Left renal pelvis (tissue), 4 donors: ENCODE data around the gene LARGE1. TPM values are rescaled to one million over a fixed set of nuclear protein-coding genes. Genes with fewer than 3 reads are reported as not detected.
"Not testable (repeated sequence)": the region's sequence is repeated elsewhere in the genome, so short reads cannot be mapped to it uniquely, and the experiment has no call there.

Source experiments
- DNase-seq, 4 donors: peaks; one replicate each; pipeline ENCODE4 v3.0.0-alpha.2; 2013; ENCODE audit warnings: low read depth in 4 of 4, low spot score in 3 of 4
- polyA plus RNA-seq, 4 donors: library from polyadenylated mRNA; unstranded; fragments of 120-200 nt; gene quantifications; one replicate each; pipeline ENCODE4 v1.2.1, GENCODE V29; 2013; ENCODE audit not compliant: insufficient read length in 4 of 4

The LARGE1 gene
- polyA plus RNA-seq, 4 donors: 25.9 to 29.2 (median 27.4) TPM

DNA sequence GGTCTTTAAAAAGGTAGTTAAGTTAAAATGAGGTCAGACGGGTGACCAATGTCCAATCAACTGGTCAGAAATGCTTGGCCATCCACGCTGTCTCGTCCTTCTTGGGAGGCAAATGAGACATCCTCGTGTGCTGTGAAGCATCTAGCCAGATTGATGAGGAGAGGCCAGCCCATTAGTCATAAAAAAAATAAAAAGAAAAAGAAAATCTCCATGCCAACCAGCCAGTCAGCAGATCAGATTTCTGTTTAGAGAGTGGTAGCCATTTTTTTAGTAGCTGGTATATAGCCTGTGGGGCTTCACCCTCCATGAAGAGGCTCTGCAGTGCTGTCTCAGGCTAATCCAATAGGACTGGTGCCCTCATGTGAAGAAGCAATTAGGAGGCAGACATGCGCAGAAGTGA is 519.0 kb downstream of the LARGE1 start:
- no peak for DNase-seq

DNA sequence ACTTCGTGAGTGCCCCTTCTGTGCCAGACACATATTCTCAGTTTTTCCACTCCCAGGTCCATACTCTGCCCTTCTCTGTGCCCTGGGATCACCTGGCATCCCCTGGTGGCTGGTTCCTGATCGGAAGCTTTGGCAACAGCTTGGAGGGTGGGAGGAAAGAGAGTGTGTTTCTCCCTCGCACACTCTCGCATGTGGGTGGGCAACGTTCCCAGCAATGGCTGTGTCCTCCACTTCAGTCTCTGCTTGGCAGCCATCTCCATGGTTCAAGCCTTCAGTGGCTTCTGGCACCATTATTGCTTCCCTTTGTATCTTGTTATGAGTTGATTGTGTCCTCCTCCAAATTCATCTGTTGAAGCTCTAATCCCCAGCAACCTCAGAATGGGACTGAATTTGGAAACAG is 519.4 kb downstream of the LARGE1 start:
- DNase-seq: no peak

DNA sequence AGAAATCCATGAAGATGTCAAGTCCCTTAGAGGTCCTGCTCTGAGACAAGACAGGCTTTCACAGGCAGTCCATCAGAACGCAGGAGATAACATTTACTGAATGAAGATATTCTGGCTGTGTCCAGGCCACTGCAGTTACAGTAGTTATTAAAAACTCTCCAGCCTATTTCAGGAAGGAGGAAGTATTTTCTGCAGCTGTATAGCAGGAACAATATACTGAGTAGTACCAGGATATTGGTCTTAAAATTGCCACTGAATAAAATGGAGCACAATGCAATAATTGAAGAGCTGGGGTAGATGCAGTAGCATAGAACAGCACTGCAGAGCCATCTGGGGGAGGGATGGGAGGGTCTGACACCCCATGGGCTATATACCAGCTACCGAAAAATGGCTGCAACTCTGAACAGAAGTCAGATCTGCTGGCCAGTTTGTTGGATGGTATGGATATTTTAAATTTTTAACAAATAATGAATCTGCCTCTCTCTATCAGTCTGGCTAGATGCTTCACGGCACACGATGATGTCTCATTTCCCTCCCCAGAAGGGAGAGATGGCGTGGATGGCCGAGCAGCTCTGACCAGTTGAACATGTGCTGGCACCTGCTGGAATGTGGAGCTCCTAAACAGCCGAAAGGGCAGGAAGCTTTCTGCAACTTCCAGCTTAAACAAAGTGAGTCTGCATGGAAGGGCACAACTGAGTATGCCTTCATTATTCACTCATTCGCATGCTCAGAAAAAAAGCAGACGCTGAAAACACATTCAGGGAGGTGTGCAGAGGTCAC is 520.0 kb downstream of the LARGE1 start:
- no peak for DNase-seq

DNA sequence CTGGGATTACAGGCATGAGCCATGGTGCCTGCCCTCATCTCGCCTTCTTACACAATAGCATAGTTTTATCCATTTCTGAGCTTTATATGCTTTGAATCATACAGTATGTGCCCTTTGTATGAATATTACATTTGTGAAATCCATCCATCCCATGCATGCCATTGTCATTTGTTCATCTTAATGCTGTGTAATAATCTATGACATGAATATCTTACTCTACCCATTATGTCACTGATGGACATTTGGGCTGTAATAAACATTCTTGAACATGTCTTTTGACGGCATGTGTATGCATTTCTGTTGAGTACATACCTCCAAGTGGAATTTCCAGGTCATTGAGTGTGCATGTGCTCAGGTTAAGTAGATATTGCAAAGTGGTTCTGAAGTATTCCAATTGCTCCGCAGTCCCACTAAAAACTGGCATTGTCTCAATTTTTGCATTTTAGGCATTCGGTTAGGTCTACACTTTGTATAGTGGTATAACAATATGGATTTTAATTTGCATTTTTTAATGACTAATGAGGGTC is 522.8 kb downstream of the LARGE1 start:
- no peak for DNase-seq

DNA sequence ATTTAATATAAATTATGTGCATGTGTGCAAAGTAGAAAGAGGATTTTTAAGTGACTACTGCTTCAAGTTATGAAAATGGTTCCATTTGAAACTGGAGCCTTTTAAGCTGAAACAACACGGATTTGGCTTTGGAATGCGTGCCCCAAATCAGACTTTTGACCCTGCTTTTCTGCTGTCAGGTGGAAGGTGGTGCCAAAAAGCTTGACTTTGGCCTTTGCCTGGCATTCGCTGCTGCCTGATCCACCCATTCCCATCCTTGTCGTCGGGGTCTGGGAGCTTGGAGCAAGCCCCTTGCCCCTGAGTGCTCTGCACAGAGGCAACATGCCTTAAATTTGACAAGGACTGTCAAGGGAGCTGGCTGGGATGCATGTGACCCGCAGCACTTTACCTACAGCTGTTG is 526.8 kb downstream of the LARGE1 start:
- no peak for DNase-seq

DNA sequence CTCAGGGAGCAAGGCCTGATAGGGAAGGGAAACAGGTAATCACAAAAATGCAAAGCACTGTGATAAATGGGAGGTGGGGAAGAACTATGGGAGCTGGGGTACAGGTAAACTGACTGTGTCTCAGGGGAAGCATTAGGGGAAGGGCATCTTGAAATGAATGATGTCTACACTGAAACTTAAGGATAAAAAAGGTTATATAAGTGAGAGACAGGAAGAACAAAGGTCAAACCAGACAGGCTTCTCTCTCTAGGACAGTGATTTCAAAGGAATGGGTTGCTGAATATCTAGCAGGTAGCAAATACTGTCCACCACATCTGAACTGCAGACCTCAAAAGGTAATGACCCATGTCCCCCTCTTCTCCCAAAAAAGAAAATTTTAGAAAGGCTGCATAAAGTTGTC is 529.0 kb downstream of the LARGE1 start:
- no peak for DNase-seq

DNA sequence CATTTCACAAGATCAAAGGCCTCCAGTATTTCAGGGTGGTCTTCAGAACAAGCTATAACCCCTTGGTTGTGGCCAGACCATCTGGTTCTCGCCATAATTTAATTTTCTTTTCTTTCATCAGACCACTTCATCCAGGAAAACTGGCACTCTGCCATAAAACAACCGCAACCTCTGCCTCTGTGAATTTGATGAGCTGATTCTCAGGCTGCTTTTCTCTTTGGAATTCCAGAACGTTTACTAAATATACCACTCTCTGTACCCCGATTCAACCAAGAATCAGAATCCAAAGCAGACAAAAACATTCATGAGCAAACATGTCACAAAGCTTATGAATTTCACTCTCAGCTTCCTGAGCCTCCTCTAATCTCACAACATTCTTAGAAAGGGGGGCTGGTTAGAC is 530.3 kb downstream of the LARGE1 start:
- DNase-seq: no peak

DNA sequence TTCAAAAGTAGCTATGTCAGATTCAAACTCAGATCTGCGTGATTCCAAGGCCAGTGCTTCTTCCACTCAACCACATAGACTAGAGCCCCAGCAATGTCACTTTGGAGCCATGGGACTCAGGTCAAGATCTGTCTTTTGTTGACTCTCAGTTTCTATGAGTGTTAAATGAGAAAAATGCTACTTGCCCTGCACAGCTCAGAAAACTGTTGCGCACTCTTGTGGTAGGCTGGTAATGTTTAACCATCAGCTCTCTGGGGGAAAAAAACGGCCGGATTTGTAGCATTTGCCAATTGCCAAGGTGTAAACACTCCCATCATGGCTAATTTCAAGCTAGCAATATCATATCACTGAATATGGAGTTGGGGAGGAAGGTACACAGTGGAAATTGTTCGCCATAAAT is 534.0 kb downstream of the LARGE1 start:
- no peak for DNase-seq

DNA sequence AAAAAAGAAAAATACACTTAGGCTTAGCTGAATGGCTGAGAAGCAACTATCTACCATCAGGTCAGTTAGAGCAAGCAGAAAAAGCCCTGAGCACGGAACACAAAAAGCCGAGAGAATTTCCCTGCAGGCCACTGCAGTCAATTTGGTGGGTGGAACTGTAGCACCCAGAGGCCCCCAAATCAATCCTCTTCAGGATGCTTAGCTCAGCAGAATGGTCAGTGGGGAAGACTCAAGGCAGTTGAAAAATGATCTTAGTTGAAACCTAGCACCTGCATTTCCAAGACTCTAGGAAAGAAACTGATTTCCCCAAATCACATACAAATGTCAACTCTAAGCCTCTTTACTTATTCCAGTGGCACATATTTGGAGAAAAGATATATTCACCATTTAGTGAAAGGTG is 534.7 kb downstream of the LARGE1 start:
- DNase-seq: no peak

DNA sequence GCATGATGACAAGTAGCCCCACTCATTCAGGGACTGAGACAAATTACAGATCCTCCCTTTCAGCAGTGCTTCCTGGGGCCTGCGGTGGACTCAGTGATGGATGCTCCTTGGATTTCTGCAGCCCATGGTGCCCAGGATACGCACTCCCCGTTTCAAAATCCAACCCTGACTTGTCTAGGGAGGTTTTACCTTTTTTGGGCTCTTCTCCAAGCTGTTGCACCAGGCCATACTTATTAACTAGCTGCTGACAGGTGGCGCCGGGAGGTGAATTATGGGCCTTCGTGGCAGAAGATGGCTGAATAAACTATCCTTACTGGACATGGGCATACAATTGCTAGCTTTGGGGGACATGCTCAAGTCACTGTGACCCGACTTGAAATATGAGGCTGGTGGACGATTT is 537.8 kb downstream of the LARGE1 start:
- DNase-seq: no peak

DNA sequence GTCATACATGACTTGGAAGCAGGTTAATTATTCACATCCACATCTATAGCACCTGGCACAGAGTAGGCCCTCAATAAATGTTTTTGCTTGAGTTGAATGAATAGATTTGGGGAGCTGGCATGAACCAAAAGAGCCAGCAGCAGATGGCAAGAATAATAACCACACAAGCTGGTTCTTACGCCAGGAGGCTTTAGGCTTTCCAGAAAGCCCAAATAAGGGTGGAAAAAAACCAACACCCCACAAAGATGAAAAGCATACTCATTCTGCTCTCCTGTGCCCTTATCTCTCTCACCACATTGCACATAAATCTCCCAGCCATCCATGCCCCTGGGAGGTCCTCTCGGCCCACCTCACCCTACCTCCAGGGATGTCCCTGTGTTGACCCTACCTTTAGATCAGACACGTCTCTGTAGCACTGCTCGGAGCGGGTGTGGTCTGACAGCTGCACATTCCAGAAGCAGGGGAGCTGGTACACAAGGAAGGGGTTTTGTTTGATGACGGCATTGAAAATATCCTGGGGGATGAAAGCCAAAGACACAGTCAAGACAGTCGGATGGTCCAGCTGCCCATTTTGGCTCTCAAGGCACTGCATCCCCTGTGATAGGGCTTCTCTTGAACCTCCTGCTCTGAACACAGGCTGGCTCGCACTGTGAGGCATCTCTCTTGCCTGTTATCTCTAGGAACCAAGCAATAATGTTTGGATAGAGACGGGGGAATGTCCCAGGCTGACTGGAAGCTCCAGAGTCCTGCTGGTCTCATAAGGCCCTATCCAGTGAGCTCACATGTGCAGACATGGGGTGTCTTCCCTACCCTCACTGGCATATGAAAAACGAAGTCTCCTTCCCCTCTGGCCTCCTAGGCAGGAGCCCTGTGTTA is 538.5 kb downstream of the LARGE1 start:
- DNase-seq: no peak

DNA sequence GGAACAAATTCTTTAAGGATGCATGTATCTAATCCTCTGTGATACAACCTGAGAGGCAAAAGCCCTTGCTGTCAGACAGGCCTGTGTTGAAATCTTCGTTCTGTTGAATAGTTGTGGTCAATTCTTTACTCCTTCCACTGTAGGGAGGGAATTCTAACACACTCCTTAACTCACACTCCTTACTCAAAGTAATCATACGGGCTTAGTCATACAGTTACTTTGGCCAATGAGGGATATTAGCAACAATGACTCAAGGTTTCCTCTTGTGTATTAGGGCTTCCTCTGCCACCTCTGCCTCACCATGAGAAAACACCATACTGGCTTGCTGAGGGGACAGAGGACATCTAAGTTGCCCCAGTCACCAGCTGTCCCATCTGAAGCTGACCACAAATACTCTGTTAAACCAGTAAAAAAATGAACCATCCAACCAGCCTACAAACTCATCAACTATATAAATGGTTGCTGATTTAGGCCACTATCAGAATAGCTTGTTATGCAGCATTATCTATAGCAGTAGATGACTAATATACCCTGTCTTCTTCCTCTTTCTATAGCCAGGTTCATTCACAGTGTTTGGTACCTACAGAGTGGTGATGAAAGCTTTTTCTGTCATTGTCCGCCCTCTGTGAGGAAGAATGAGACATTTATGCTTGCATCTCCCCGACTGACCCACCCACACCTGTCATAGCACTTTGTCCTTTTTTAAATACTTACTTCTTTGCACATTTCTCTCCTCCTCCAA is 539.3 kb downstream of the LARGE1 start:
- no peak for DNase-seq

DNA sequence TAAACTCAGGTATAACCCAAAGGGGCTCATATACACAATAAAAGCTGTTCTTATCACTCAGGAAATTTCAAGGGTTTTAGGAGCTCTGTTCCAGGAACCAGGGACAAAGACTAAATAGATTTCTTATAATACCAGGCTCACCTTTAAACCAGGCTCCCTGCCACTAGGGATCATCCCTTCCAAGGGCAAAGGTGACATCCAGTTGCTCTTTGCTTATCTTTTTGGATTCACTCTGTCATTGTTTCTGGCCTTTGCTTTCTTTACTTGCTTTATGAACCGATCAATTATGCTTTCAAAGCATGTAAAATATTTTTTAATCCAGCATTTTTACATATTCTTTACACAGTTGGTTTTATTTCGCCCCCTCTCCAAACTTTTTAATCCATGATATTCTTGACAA is 540.4 kb downstream of the LARGE1 start:
- no peak for DNase-seq

DNA sequence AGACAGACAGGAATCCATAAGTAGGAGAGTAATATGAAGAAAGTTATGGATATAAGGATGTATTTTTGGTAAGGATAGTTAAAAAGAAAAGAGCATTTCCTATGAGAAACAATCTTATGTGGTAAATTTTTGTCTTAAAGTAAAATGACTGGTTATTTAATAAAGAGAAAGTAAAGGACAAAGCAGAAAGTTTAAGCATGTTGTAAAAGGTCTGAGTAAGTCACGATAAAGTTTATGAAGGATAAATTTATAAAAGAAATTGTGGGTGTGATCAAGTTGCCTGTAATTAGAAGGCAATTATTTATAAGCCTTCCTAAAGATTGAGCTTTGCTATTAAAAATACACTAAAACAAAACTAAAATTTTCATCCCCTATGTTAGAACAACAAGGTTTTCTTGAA is 547.4 kb downstream of the LARGE1 start:
- no peak for DNase-seq

DNA sequence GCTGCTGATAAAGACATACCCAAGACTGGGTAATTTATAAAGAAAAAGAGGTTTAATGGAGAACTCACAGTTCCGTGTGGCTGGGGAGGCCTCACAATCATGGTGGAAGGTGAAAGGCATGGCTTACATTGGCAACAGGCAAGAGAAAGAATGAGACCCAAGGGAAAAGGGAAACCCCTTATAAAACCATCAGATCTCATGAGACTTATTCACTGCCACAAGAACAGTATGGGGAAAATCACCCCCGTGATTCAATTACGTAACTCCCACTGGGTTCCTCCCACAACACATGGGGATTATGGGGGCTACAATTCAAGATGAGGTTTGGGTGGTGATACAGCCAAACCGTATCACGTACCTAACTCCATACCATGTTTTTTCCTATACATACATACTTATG is 557.0 kb downstream of the LARGE1 start:
- not testable (repeated sequence) for DNase-seq

DNA sequence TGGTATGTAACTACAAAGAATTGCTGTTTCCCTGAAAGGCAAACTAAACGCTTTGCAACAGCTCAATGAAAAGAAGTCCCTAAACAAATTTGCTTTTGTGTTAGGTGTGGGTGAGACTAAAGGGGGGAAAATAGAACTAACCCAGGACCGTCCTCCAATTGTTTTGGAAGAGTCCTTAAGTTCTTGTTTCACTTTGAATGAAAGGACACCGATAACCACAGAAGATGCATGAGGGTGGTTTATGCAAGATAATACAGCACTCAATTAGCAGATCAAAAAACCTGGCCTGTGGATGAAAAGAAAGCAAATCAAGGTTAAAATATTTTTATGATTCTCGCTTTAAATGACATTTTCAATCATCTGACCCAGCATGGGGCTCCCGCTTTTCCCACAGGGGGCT is 557.6 kb downstream of the LARGE1 start:
- no peak for DNase-seq

DNA sequence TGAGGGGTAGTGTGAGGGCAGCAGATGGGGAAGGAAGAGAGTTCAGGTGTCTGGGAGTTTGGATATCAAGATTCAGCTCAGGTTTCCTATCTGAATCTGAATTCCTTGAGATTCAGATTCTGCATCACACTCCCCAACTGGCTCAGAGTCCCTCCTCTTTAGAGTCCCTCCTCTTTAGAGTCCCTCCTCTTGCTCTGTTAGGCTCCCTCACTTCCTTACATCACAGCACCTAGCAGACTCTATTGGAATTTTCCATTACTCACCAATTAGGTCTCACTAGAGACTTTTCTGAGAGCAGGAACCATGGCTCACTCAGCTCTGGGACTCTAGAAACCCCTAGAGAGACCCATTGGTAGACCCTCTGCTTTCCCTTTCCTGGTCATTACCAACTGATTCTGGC is 558.7 kb downstream of the LARGE1 start:
- DNase-seq: no peak

DNA sequence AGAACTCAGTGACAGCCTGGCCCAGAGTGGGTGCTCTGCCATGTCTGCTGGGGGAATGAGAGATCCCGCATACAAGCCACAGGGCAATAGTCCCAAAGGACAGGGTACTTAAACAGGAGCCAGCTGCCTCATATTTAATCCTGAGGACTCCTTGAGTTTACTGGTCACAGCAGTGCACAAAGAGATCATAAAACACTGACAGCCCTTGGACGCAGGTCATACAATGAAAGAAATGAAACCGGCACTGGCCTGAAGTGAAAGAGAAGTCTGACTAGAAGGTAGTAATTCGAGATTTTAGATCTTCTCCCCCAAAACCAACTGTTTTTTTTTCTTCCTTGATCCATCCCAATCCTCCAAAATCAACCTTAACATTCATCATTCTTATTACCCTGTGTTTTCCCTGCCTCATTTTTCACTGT is 562.3 kb downstream of the LARGE1 start:
- peak in 1 of 4 donors; percentile 62 for DNase-seq

DNA sequence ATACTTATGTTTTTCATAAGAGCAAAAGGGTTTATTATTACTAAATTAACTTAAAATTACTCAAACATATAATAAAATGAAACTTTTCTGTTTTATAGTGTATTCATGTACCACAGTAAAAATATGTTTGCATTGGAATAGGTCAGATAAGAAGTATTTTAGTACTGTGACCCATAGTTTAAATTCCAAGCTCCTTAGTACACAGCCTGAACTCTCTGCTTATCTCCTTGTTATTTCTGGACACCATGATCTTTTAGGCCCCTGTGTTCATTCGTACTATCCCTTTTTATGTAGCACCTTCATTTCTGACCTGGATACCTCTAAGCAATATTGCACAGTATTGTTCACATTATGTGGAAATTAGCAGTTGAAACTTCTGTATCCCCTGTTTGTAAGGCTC is 565.3 kb downstream of the LARGE1 start:
- no peak for DNase-seq

DNA sequence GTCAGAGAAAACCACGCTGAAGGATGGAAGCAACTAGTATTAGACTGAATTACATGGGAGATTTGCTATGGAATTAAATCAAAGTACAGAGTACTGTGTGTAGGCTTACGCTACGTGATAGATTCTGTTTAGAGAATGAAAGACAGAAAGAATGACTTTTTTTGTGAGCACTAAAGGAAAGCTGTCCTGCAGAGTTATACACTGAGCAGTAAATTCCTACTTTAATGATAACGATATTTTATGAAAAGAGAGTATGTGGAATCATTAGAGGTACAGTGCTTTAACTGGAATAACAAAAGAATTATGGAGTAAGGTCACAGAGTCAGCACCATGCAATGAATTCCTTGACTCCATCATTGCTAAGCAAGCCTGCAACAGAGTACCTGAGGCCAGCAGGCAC is 566.8 kb downstream of the LARGE1 start:
- no peak for DNase-seq

DNA sequence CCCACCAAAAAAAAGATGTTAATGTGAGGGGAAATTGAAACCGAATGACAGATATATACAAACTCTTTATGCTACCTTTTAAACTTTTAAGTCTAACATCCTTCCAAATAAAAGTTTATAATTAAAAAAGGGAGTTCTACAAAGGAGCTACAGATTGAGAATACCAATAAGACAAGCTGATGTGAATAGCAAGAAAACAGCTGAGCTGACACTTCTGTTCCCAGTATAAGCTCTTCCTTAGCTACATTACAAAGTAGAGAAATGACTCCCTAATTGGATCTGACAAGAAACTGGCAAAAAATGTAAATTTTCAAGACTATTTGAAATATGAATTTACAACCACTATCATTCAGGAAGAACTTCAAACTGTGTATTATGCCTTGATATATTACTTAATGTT is 567.5 kb downstream of the LARGE1 start:
- no peak for DNase-seq
